GM19099 (cell line): ENCODE data around the gene HERC3.

Experiments
- POLR2A ChIP-seq: IDR thresholded peaks from 3 replicates; pipeline ENCODE4 v1.6.1; 2011; ENCODE audit warnings: low read depth; ENCODE audit not compliant: insufficient read length; ENCODE audit errors: extremely low read depth

The HERC3 gene

GRCh38 chr4:88742561-88742960, 150.3 kb downstream of the HERC3 start:
- no peak for TF ChIP-seq POLR2A

- no peak for TF ChIP-seq POLR2A
These were observed 151.4 kb downstream of the HERC3 start for GRCh38 chr4:88743696-88744095.

GRCh38 chr4:88744609-88745008, 152.3 kb downstream of the HERC3 start:
- TF ChIP-seq POLR2A: no peak

GRCh38 chr4:88745175-88745574, 152.9 kb downstream of the HERC3 start:
- TF ChIP-seq POLR2A: no peak

GRCh38 chr4:88745581-88746163, 153.4 kb downstream of the HERC3 start:
- TF ChIP-seq POLR2A: no peak

GRCh38 chr4:88746206-88746605, 153.9 kb downstream of the HERC3 start:
- TF ChIP-seq POLR2A: no peak

GRCh38 chr4:88747351-88747750, 155.1 kb downstream of the HERC3 start:
- no peak for TF ChIP-seq POLR2A

GRCh38 chr4:88750369-88750768, 158.1 kb downstream of the HERC3 start:
- no peak for TF ChIP-seq POLR2A

- no peak for TF ChIP-seq POLR2A
These were observed 159.2 kb downstream of the HERC3 start for GRCh38 chr4:88751258-88752075.

GRCh38 chr4:88752076-88752463, 159.8 kb downstream of the HERC3 start:
- no peak for TF ChIP-seq POLR2A

- no peak for TF ChIP-seq POLR2A
These were observed 160.5 kb downstream of the HERC3 start for GRCh38 chr4:88752754-88753153.

GRCh38 chr4:88753658-88754571, 161.6 kb downstream of the HERC3 start:
- no peak for TF ChIP-seq POLR2A

- no peak for TF ChIP-seq POLR2A
These were observed 162.5 kb downstream of the HERC3 start for GRCh38 chr4:88754796-88755195.

GRCh38 chr4:88755454-88755853, 163.2 kb downstream of the HERC3 start:
- no peak for TF ChIP-seq POLR2A

GRCh38 chr4:88756149-88756548, 163.9 kb downstream of the HERC3 start:
- no peak for TF ChIP-seq POLR2A
